Bone marrow (tissue), 2 donors: ENCODE measurements around the gene BAG5.
"Not testable (repeated sequence)": the region's sequence is repeated elsewhere in the genome, so short reads cannot be mapped to it uniquely, and the experiment has no call there.

ENCODE experiments used
- DNase-seq, 2 donors: peaks; one replicate each; lab custom pipeline; 2025; lab: John Stamatoyannopoulos, UW

The BAG5 gene, protein sequence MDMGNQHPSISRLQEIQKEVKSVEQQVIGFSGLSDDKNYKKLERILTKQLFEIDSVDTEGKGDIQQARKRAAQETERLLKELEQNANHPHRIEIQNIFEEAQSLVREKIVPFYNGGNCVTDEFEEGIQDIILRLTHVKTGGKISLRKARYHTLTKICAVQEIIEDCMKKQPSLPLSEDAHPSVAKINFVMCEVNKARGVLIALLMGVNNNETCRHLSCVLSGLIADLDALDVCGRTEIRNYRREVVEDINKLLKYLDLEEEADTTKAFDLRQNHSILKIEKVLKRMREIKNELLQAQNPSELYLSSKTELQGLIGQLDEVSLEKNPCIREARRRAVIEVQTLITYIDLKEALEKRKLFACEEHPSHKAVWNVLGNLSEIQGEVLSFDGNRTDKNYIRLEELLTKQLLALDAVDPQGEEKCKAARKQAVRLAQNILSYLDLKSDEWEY

GRCh38 chr14:103562429-103563225, at the start of gene BAG5, which contains the start of gene COA8:
Gene BAG5, minus strand, starts transcription at chr14:103562657. Its CDS starts 1,493 bp downstream, at chr14:103561164.
Gene COA8, plus strand, starts transcription at chr14:103562960. Its CDS starts 42 bp downstream, at chr14:103563002.
- peak; percentile 33 to 97 for DNase-seq

- no peak for DNase-seq
Observed at GRCh38 chr14:103611215-103611614, 48.8 kb upstream of the BAG5 start.

DNA sequence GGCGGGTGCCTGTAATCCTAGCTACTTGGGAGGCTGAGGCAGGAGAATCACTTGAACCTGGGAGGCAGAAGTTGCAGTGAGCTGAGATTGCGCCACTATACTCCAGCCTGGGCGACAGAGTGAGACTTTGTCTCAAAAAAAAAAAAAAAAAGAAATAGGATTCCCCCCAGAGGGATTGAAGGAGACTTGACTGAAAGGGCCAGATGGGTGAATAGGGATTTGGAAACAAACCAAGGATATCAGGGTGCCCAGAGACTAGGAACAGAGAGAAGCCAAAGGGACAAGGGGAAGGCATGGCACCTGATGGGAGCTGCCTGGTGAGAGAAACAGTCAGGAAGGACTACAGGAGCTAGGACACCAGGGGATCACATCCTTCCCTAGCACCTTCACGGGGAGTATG, 46.6 kb upstream of the BAG5 start:
- not testable (repeated sequence) for DNase-seq

DNA sequence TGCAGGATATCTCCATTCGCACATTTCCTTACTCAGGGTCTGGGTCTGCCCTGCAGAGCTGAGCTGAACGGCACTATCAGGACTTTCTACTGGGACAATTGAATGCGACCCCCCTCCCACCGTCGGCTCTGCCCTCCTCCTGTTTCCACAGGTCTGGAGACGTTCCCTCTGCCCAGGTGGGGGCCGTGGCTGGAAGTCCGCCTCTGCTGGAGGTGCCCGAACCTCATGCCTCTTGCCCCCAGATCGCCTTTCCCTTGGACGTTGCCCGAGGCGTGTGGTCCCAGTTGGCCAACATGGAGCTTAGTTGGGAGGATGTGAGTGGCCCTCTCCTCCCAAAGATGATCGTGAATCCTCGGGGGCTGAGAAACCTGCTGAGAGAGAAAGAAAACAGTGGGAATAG, 45.4 kb upstream of the BAG5 start:
- no peak for DNase-seq

DNA sequence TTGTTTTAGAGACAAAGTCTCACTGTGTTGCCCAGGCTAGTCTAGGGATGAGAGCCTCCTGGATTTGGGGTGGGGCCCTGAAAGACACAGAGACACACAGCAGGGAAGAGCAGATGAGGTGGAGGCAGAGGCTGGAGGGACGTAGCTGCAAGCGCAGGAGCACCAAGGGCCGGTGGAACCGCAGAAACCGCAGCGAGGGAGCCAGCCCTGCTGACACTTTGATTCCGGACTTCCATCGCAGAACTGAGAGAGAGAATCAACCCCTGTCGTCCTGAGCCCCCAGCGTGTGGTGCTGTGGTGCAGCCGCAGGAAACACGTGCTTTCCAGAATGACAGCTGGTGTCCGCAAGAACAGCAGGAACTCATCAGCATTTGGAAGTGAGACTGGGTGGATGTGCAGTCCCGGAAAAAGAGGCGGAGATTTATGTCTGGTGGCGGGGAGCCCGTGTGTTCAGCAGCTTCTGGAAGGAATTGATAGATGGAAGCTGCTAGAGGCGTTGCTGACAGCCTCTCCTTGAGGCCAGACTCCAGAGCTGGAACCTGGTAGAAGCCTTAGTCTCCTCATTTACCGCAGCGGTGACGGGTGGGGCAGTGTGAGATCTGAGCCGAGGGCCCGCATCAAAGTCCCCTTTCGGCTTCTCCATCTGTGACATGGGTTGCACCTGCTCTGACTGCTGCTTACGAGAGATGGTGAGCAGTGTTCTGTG, 44.7 kb upstream of the BAG5 start:
- peak; percentile 21 to 89 for DNase-seq

- DNase-seq: no peak
Observed at GRCh38 chr14:103604620-103605019, 42.2 kb upstream of the BAG5 start.

- DNase-seq: no peak
Observed at GRCh38 chr14:103600503-103600902, 38.0 kb upstream of the BAG5 start.

GRCh38 chr14:103597623-103598377, 35.3 kb upstream of the BAG5 start:
- no peak for DNase-seq

GRCh38 chr14:103594265-103594664, 31.8 kb upstream of the BAG5 start:
- DNase-seq: no peak

GRCh38 chr14:103593577-103593976, 31.1 kb upstream of the BAG5 start:
- no peak for DNase-seq

- DNase-seq: no peak
Observed at GRCh38 chr14:103584326-103584915, 22.0 kb upstream of the BAG5 start.

GRCh38 chr14:103581954-103582703, 19.7 kb upstream of the BAG5 start:
- DNase-seq: no peak

GRCh38 chr14:103581206-103581605, 18.7 kb upstream of the BAG5 start:
- DNase-seq: no peak

DNA sequence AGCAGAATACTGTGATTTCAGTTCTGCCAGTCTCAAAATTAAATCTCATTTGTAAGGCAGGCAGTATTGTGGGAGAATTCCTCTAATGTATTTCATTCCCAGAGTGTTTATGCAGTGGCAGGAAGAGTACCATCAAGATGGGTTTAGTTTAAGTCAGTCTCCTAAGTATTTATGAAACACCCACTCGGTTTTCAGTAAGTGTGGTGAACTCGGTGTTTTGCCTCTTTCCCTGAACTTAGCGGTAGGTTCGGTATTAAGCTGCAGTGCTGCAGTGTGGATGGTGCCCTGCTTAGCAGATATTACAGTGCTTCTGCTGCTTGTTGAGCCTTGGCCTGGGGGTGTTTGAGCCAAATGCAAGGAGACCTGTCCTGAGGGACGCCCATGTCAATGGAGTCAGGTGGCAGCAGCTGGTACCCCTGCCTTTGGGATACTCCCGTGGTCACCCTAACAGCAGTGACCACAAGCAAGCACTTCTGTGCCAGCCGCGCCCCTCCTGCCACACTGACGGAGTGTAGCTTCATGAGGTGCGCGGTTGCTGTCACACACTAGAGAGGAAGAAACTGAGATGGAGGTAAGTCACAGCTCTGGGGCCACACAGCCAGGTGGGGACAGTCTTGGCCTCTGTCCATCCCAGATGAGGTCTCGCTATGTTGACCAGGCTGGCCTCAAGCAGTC, 16.1 kb upstream of the BAG5 start:
- DNase-seq: no peak

GRCh38 chr14:103576371-103577024, 14.0 kb upstream of the BAG5 start:
- DNase-seq: no peak

- DNase-seq: no peak
Observed at GRCh38 chr14:103574707-103575285, 12.3 kb upstream of the BAG5 start.

DNA sequence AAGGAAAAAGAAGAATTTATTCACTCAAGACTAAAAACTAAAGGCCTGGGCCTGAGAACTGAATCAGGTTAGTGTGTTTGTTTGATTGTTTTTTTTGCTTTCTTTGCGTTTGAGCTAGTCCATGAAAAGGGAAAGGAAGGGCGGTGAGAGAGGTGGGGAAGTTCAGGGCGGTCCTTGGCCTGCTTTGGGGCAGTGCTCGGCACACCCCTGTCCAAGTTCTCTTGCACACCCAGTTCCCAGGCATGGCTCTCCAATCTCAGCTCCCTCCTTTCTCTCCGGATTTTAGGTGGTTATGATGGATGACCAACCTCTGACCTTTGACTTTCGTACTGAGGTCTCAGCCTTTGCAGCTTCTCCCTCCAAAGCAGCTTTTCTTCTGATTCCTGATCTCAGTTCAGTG, 11.6 kb upstream of the BAG5 start:
- DNase-seq: no peak

GRCh38 chr14:103569408-103569807, 7.0 kb upstream of the BAG5 start:
- DNase-seq: no peak

DNA sequence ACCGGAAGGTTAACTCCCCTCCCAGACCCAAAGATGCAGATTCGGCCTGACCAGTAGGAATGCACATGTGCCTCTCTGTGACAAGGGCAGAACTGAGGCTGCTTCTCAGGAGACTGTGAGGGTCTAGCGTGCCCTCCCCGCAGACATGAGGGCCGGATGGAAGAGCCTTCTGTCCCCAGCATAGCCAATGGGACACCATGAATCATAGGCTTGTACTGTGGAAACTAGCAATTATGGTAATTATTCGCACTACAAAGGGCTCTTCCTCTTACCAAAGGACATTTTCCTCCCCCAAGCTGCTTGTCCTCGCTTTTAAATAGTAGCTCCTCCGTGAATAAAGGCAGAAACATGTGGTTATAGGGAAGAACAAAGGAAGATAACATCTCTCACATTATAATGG, 6.5 kb upstream of the BAG5 start:
- no peak for DNase-seq
